GM10266 (cell line): ENCODE data around the gene OSGIN1.

Experiments used
- DNase-seq: peaks from one replicate; pipeline ENCODE4 v3.0.0; 2012; ENCODE audit errors: extremely low spot score
- TF ChIP-seq, protein P1 (sequence below): IDR thresholded peaks from 2 replicates; pipeline ENCODE4 v1.5.1; 2012; ENCODE audit warnings: mild to moderate bottlenecking, low read depth; ENCODE audit not compliant: control insufficient read depth, insufficient read depth; ENCODE audit errors: missing control alignments

The OSGIN1 gene

DNA sequence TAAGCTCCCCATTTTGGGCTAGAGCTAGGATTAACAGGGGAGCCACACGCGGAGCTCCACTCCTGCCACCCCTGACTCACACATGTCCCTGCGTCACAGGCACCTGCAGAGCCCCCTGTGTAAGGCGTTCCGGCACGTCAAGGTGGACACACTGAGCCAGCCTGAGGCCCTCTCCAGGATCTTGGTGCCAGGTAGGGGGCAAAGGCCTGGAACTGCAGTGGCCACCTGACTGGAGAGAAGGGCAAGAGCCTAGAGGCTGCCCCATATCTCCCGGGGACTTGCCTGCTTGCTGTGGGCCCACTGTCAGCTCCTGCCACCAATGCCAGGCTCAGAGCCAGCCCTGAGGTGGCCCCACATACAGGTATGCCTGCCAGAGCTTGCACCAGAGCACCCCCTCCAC, 48.7 kb downstream of the OSGIN1 start:
- DNase-seq: no peak
- TF ChIP-seq, protein P1, sequence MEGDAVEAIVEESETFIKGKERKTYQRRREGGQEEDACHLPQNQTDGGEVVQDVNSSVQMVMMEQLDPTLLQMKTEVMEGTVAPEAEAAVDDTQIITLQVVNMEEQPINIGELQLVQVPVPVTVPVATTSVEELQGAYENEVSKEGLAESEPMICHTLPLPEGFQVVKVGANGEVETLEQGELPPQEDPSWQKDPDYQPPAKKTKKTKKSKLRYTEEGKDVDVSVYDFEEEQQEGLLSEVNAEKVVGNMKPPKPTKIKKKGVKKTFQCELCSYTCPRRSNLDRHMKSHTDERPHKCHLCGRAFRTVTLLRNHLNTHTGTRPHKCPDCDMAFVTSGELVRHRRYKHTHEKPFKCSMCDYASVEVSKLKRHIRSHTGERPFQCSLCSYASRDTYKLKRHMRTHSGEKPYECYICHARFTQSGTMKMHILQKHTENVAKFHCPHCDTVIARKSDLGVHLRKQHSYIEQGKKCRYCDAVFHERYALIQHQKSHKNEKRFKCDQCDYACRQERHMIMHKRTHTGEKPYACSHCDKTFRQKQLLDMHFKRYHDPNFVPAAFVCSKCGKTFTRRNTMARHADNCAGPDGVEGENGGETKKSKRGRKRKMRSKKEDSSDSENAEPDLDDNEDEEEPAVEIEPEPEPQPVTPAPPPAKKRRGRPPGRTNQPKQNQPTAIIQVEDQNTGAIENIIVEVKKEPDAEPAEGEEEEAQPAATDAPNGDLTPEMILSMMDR: no peak

DNA sequence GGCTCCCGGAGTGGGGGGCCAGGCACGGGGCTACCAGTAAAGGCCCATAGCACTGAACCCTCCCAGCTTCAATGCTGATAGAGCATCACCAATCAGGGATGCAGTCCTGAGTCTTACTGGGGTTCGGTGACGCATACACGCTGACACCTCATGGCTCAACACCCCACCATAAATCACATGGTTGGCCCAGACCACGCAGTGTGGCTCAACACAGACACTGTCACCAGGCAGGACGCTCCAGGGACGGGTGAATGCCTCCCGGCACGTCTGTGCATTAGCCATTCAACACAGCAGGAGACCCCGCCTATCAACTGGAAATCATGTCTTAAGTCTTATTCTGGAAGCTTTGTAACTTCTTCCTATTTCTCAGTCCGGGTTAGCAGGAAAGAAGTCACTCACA, 50.0 kb downstream of the OSGIN1 start:
- no peak for DNase-seq
- TF ChIP-seq, protein P1: no peak

DNA sequence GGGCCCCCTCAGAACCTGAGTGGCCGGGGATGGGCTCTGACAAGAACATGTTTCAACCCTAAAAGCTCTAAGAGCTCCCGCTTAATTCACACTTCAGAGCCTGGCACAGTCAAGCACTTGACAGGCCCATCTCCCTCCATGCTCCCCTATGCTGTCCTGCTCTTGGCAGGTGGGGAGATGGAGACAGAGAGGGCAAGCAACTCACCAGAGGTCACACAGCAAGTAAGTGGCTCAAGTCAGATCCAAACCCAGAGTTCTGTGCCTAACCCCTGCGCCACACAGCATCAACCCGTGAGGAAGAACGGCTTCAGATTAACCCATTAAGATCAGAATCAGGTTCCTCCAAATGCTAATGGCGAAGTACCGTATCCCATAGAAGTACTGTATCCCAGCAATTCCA, 51.4 kb downstream of the OSGIN1 start:
- TF ChIP-seq, protein P1: no peak
- DNase-seq: no peak

DNA sequence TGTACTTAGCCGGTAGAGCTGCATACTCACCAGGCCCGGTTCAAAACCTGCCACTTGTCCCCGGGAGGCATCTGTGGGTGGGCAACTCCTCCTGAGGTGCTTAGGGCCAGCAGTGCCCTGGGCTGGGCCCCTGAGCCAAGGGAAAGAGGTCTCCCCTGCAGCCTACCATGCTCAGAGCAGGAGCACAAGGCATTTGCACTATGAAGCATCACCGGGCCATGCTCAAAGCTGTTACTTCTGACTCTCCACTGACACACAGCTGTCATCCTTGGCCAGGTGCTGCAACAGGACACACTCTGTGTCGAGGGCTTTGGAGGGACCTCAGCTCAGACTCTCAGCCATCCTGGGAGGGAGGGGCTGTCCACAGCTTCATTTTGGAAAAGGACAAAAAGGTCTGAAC, 52.4 kb downstream of the OSGIN1 start:
- no peak for DNase-seq
- TF ChIP-seq, protein P1: no peak

DNA sequence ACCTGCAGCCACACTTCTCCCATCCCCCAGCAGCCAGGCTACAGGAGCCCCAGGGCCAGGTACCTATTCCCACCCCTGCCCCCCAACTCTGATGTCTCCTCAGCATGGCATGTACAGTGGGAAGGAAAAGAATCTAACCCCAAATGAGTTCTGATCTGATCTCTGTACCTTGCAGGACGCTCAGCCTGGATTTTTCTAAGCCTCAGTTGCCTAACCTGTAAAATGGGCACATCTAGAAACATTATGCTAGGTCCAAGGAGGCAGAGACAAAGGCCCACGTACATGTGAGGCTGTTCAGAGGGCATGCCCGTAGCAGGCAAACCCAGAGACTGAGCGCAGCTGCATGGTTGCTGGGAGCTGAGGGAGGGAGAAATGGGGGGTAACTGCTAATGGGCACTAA, 54.5 kb downstream of the OSGIN1 start:
- TF ChIP-seq, protein P1: no peak
- no peak for DNase-seq

DNA sequence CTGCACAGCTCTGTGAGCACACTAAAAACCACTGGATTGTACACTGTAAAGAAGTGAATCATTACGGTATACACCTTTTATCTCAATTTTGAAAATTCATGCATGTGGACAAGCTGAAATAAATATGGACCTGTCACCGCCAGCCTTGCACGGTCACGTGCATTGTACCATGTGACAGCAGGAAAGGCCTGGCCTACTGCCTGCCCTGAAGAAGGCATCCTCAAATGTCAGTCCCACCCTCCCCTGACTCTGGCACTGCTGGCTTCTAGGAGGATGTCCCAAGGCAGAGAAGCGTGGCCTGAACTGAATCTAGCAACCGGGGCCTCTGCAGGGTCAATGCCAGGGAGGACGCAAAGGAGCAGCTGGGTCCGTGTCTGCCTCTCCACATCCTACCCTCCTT, 54.9 kb downstream of the OSGIN1 start:
- TF ChIP-seq, protein P1: no peak
- no peak for DNase-seq

DNA sequence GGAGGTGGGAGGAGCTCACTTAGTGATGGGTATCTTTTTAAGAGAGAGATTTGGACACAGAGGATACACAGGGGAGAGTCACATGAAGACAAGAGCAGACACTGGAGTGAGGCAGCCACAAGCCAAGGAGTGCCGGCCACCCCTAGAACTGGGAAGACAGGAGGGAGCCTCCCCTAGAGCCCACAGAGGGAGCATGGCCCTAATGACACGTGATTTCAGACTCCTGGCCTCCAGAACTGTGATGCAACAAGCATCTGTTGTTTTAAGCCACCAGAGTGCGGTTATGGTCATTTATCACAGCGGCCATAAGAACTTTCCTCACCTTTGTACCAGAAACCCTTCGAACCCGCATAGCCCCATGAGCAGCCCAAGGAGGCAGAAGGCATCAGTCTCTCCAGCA, 56.2 kb downstream of the OSGIN1 start:
- no peak for DNase-seq
- TF ChIP-seq, protein P1: no peak
